ENCODE data around the gene CROCC2.

CROCC2 gene

GRCh38 chr2:240955306-240956170 is 49.4 kb downstream of the CROCC2 start:
- no peaks in the 10 kb centered on the region for H4K20me1 ChIP-seq (ENCODE audit: low read depth, low read length)
- no peak overlapping the region for H3K4me3 ChIP-seq (ENCODE audit: insufficient read depth, low read length, poor library complexity, severe bottlenecking)
- H3K79me2 ChIP-seq (ENCODE audit: insufficient read depth, low read length), result no peaks in the 10 kb centered on the region
- H3K9ac ChIP-seq (ENCODE audit: low read length), result no peak overlapping the region
- no peaks in the 10 kb centered on the region for H3F3A ChIP-seq (ENCODE audit: insufficient read depth)
- H3K9me2 ChIP-seq (replicated peaks; ENCODE audit: insufficient read depth, low read length), result no peaks in the 10 kb centered on the region
- H3K4me2 ChIP-seq (ENCODE audit: low read depth, low read length, poor library complexity, severe bottlenecking), result no peak overlapping the region
- H3K36me3 ChIP-seq (ENCODE audit: low read length), result no peaks in the 10 kb centered on the region
- no peak for TF ChIP-seq EZH2phosphoT487 (conservative IDR thresholded peaks at IDR 0.05; ENCODE audit: low read length)
- TF ChIP-seq CTCF (IDR thresholded peaks at IDR 0.05; ENCODE audit: insufficient read depth, low read length, poor library complexity, severe bottlenecking), result no peak
- no peaks in the 10 kb centered on the region for H3K9me3 ChIP-seq (ENCODE audit: insufficient read depth, low read length)
- H3K27me3 ChIP-seq (ENCODE audit: low read length), result no peaks in the 10 kb centered on the region
- H2AFZ ChIP-seq (ENCODE audit: low read depth, low read length, severe bottlenecking), result no peak overlapping the region
- no peak overlapping the region for H3K27ac ChIP-seq (ENCODE audit: low read depth, low read length)

GRCh38 chr2:240956171-240956934 is 50.2 kb downstream of the CROCC2 start:
- H2AFZ ChIP-seq (ENCODE audit: low read depth, low read length, severe bottlenecking), result no peak overlapping the region
- H4K20me1 ChIP-seq (ENCODE audit: low read depth, low read length), result no peaks in the 10 kb centered on the region
- no peak overlapping the region for H3K4me2 ChIP-seq (ENCODE audit: low read depth, low read length, poor library complexity, severe bottlenecking)
- no peak overlapping the region for H3K27ac ChIP-seq (ENCODE audit: low read depth, low read length)
- H3K27me3 ChIP-seq (ENCODE audit: low read length), result no peaks in the 10 kb centered on the region
- no peaks in the 10 kb centered on the region for H3F3A ChIP-seq (ENCODE audit: insufficient read depth)
- H3K36me3 ChIP-seq (ENCODE audit: low read length), result no peaks in the 10 kb centered on the region
- no peaks in the 10 kb centered on the region for H3K79me2 ChIP-seq (ENCODE audit: insufficient read depth, low read length)
- no peak overlapping the region for H3K9ac ChIP-seq (ENCODE audit: low read length)
- no peaks in the 10 kb centered on the region for H3K9me3 ChIP-seq (ENCODE audit: insufficient read depth, low read length)
- no peak overlapping the region for H3K4me3 ChIP-seq (ENCODE audit: insufficient read depth, low read length, poor library complexity, severe bottlenecking)
- no peaks in the 10 kb centered on the region for H3K9me2 ChIP-seq (replicated peaks; ENCODE audit: insufficient read depth, low read length)
- TF ChIP-seq EZH2phosphoT487 (conservative IDR thresholded peaks at IDR 0.05; ENCODE audit: low read length) (no peak), CTCF (IDR thresholded peaks at IDR 0.05; ENCODE audit: insufficient read depth, low read length, poor library complexity, severe bottlenecking) (no peak)

- Histone ChIP-seq H3K9ac (ENCODE audit: low read length) (no peak overlapping the region), H3K79me2 (ENCODE audit: insufficient read depth, low read length) (no peaks in the 10 kb centered on the region), H3K9me2 (replicated peaks; ENCODE audit: insufficient read depth, low read length) (no peaks in the 10 kb centered on the region), H3K36me3 (ENCODE audit: low read length) (no peaks in the 10 kb centered on the region), H3K4me2 (ENCODE audit: low read depth, low read length, poor library complexity, severe bottlenecking) (no peak overlapping the region), H3K27me3 (ENCODE audit: low read length) (no peaks in the 10 kb centered on the region), H2AFZ (ENCODE audit: low read depth, low read length, severe bottlenecking) (no peak overlapping the region), H4K20me1 (ENCODE audit: low read depth, low read length) (no peaks in the 10 kb centered on the region), H3K4me3 (ENCODE audit: insufficient read depth, low read length, poor library complexity, severe bottlenecking) (no peak overlapping the region), H3F3A (ENCODE audit: insufficient read depth) (no peaks in the 10 kb centered on the region), H3K9me3 (ENCODE audit: insufficient read depth, low read length) (no peaks in the 10 kb centered on the region), H3K27ac (ENCODE audit: low read depth, low read length) (no peak overlapping the region)
- TF ChIP-seq EZH2phosphoT487 (conservative IDR thresholded peaks at IDR 0.05; ENCODE audit: low read length), result no peak
- no peak for TF ChIP-seq CTCF (IDR thresholded peaks at IDR 0.05; ENCODE audit: insufficient read depth, low read length, poor library complexity, severe bottlenecking)
Observed at GRCh38 chr2:240956935-240957655, 51.0 kb downstream of the CROCC2 start.
